ENCODE measurements around the gene CAMKK1.

Gene CAMKK1

GRCh38 chr17:3917391-3917931 lies 24.6 kb upstream of the CAMKK1 start:
- no peak for DNase-seq

- no peak for DNase-seq
These were observed 24.0 kb upstream of the CAMKK1 start for GRCh38 chr17:3916825-3917224.

- DNase-seq, result no peak
These were observed 23.3 kb upstream of the CAMKK1 start, which contains the start of gene P2RX1 for GRCh38 chr17:3915995-3916696. Gene P2RX1, minus strand, starts transcription at chr17:3916465. Its CDS starts 240 bp downstream, at chr17:3916225.

- no peak for DNase-seq
These were observed 22.7 kb upstream of the CAMKK1 start for GRCh38 chr17:3915581-3915994.

- no peak for DNase-seq
These were observed 21.4 kb upstream of the CAMKK1 start for GRCh38 chr17:3914312-3914670.

- DNase-seq, result peak; percentile 57
These were observed 20.9 kb upstream of the CAMKK1 start for GRCh38 chr17:3913531-3914311.

GRCh38 chr17:3912827-3913226 lies 20.0 kb upstream of the CAMKK1 start:
- DNase-seq, result no peak

GRCh38 chr17:3911271-3912053 lies 18.6 kb upstream of the CAMKK1 start:
- DNase-seq, result peak; percentile 45

- DNase-seq, result no peak
These were observed 17.8 kb upstream of the CAMKK1 start for GRCh38 chr17:3910420-3911270.

- no peak for DNase-seq
These were observed 16.4 kb upstream of the CAMKK1 start for GRCh38 chr17:3909257-3909656.

GRCh38 chr17:3907483-3908216 lies 14.8 kb upstream of the CAMKK1 start:
- DNase-seq, result no peak

- no peak for DNase-seq
These were observed 14.0 kb upstream of the CAMKK1 start for GRCh38 chr17:3906881-3907280.

- DNase-seq, result peak; percentile 81
These were observed 12.2 kb upstream of the CAMKK1 start for GRCh38 chr17:3905017-3905520.

- no peak for DNase-seq
These were observed 11.6 kb upstream of the CAMKK1 start for GRCh38 chr17:3904501-3904900.

- no peak for DNase-seq
These were observed 11.0 kb upstream of the CAMKK1 start for GRCh38 chr17:3903881-3904290.

GRCh38 chr17:3903051-3903825 lies 10.4 kb upstream of the CAMKK1 start:
- DNase-seq, result no peak

- no peak for DNase-seq
These were observed 7.8 kb upstream of the CAMKK1 start for GRCh38 chr17:3900646-3901045.

GRCh38 chr17:3897731-3898130 lies 4.9 kb upstream of the CAMKK1 start:
- no peak for DNase-seq

- no peak for DNase-seq
These were observed 4.0 kb upstream of the CAMKK1 start for GRCh38 chr17:3896968-3897235.

- peak; percentile 56 for DNase-seq
These were observed 3.5 kb upstream of the CAMKK1 start for GRCh38 chr17:3896108-3896967.
